Spinal cord (tissue), 10 donors: ENCODE data around the gene PNPLA3. TPM values are rescaled to one million over a fixed set of nuclear protein-coding genes. Genes with fewer than 3 reads are reported as not detected.

Experiments
- DNase-seq, 6 donors: peaks; one replicate each; pipeline versions ENCODE4 v3.0.0 to v3.0.0-alpha.2; 2013 to 2015; ENCODE audit warnings: low spot score in 6 of 6, low read depth in 4 of 6
- H3K27ac ChIP-seq: one replicate; pipeline ENCODE4 v1.5.1; 2013; ENCODE audit warnings: low read depth, low read length, control low read depth
- H3K27me3 ChIP-seq: one replicate; pipeline ENCODE4 v1.6.1; 2013; ENCODE audit warnings: low read length; ENCODE audit not compliant: control insufficient read depth, insufficient read depth
- H3K36me3 ChIP-seq: one replicate; pipeline ENCODE4 v1.6.1; 2013; ENCODE audit warnings: low read length; ENCODE audit not compliant: control insufficient read depth, insufficient read depth
- H3K4me1 ChIP-seq: one replicate; pipeline ENCODE4 v1.6.1; 2013; ENCODE audit warnings: low read length; ENCODE audit not compliant: control insufficient read depth, insufficient read depth
- H3K4me3 ChIP-seq: one replicate; pipeline ENCODE4 v1.5.1; 2013; ENCODE audit warnings: low read depth, low read length, control low read depth
- H3K9me3 ChIP-seq: one replicate; pipeline ENCODE4 v1.6.1; 2013; ENCODE audit warnings: low read length; ENCODE audit not compliant: control insufficient read depth, insufficient read depth
- WGBS: methylation state at CpG from one replicate; pipeline ENCODE4 v1.1.5; 2013; ENCODE audit warnings: missing lambda C conversion rate; ENCODE audit not compliant: insufficient coverage; 5-methylcytosine and 5-hydroxymethylcytosine counted together
- polyA plus RNA-seq, 2 donors: library from polyadenylated mRNA; unstranded; fragments of 120-200 nt; gene quantifications; one replicate each; pipeline ENCODE4 v1.2.1, GENCODE V29; 2013; ENCODE audit not compliant: insufficient read length in 2 of 2
- total RNA-seq, 2 donors: library from RNA; depleted of rRNA in 1 of 2; stranded (reverse); fragments of 120-200 nt in 1 of 2; fragments of >200 nt in 1 of 2; gene quantifications; one replicate each; pipeline versions ENCODE4 v1.2.3 to v1.2.4, GENCODE V29; 2013 to 2014
- donor health status: healthy.

Gene PNPLA3
- total and polyA plus RNA-seq, 4 donors = 2.6 to 12.1 (median 8.0) TPM

- H3K9me3 ChIP-seq = no peaks in the 10 kb centered on the region
- H3K27ac ChIP-seq = peak overlapping the region; percentile 82
- 7% methylated on average over 4 of the region's 17 CpGs for WGBS
- peaks cover 11% of the 10 kb centered on the region for H3K4me1 ChIP-seq
- H3K4me3 ChIP-seq = peak overlapping the region; percentile 86
- H3K27me3 ChIP-seq = no peaks in the 10 kb centered on the region
- peak in 1 of 6 donors; percentile 23 for DNase-seq
- peaks cover 6% of the 10 kb centered on the region for H3K36me3 ChIP-seq
These were observed 32.5 kb downstream of the PNPLA3 start for GRCh38 chr22:43955883-43956782.

- DNase-seq = no peak
- no peaks in the 10 kb centered on the region for H3K9me3 ChIP-seq
- H3K36me3 ChIP-seq = peaks cover 2% of the 10 kb centered on the region
- H3K4me1 ChIP-seq = peaks cover 11% of the 10 kb centered on the region
- H3K27me3 ChIP-seq = no peaks in the 10 kb centered on the region
- H3K27ac ChIP-seq = no peak overlapping the region
- no peak overlapping the region for H3K4me3 ChIP-seq
- 92% methylated on average over 7 of the region's 9 CpGs for WGBS
These were observed 33.3 kb downstream of the PNPLA3 start for GRCh38 chr22:43956805-43957463.

GRCh38 chr22:43957871-43958270, 34.3 kb downstream of the PNPLA3 start:
- H3K27ac ChIP-seq = no peak overlapping the region

GRCh38 chr22:43964314-43964857, 40.8 kb downstream of the PNPLA3 start:
- no peak overlapping the region for H3K27ac ChIP-seq
- no peak overlapping the region for H3K4me3 ChIP-seq
- no peaks in the 10 kb centered on the region for H3K4me1 ChIP-seq
- no peaks in the 10 kb centered on the region for H3K27me3 ChIP-seq
- DNase-seq = no peak
- H3K36me3 ChIP-seq = peaks cover 41% of the 10 kb centered on the region
- WGBS = 98% methylated on average over 10 of the region's 10 CpGs
- no peaks in the 10 kb centered on the region for H3K9me3 ChIP-seq

More at GRCh38 chr22:43957871-43958270, 34.3 kb downstream of the PNPLA3 start:
- no peaks in the 10 kb centered on the region for H3K9me3 ChIP-seq
- no peaks in the 10 kb centered on the region for H3K36me3 ChIP-seq
- no peaks in the 10 kb centered on the region for H3K27me3 ChIP-seq
- no peak for DNase-seq
- WGBS = 89% methylated on average over 8 of the region's 11 CpGs
- H3K4me3 ChIP-seq = no peak overlapping the region
- peaks cover 11% of the 10 kb centered on the region for H3K4me1 ChIP-seq

GRCh38 chr22:43967069-43967468, 43.5 kb downstream of the PNPLA3 start:
- WGBS = 93% methylated on average over 7 of the region's 7 CpGs
- Histone ChIP-seq H3K4me1 (no peaks in the 10 kb centered on the region), H3K36me3 (peaks cover 54% of the 10 kb centered on the region), H3K9me3 (no peaks in the 10 kb centered on the region), H3K27me3 (no peaks in the 10 kb centered on the region), H3K4me3 (no peak overlapping the region), H3K27ac (no peak overlapping the region)
- no peak for DNase-seq

GRCh38 chr22:43968614-43969013, 45.0 kb downstream of the PNPLA3 start:
- no peak for DNase-seq
- no peak overlapping the region for H3K27ac ChIP-seq
- H3K4me1 ChIP-seq = no peaks in the 10 kb centered on the region
- H3K27me3 ChIP-seq = no peaks in the 10 kb centered on the region
- no peak overlapping the region for H3K4me3 ChIP-seq
- no CpG with 5 or more reads among the region's 7 CpGs for WGBS
- peaks cover 60% of the 10 kb centered on the region for H3K36me3 ChIP-seq
- H3K9me3 ChIP-seq = no peaks in the 10 kb centered on the region

- Histone ChIP-seq H3K4me1 (no peaks in the 10 kb centered on the region), H3K4me3 (no peak overlapping the region), H3K27ac (no peak overlapping the region), H3K27me3 (no peaks in the 10 kb centered on the region), H3K9me3 (no peaks in the 10 kb centered on the region), H3K36me3 (peaks cover 62% of the 10 kb centered on the region)
- DNase-seq = no peak
- whole genome bisulfite sequencing = 90% methylated on average over 19 of the region's 19 CpGs
These were observed 45.6 kb downstream of the PNPLA3 start for GRCh38 chr22:43969021-43969878.

GRCh38 chr22:43969989-43970755, 46.6 kb downstream of the PNPLA3 start:
- no peak for DNase-seq
- peaks cover 62% of the 10 kb centered on the region for H3K36me3 ChIP-seq
- no peak overlapping the region for H3K4me3 ChIP-seq
- H3K9me3 ChIP-seq = no peaks in the 10 kb centered on the region
- H3K27ac ChIP-seq = no peak overlapping the region
- WGBS = 100% methylated on average over 1 of the region's 8 CpGs
- H3K27me3 ChIP-seq = no peaks in the 10 kb centered on the region
- H3K4me1 ChIP-seq = no peaks in the 10 kb centered on the region
